ENCODE data around the gene OR51B4. TPM values are rescaled to one million over a fixed set of nuclear protein-coding genes. Genes with fewer than 3 reads are reported as not detected.

The OR51B4 gene
- total RNA-seq, 4 donors from 2014 or later, result not detected

GRCh38 chr11:5339771-5340322, 38.1 kb upstream of the OR51B4 start:
- no peak for TF ChIP-seq CTCF (IDR thresholded peaks at IDR 0.05; ENCODE audit: low read depth)

GRCh38 chr11:5336331-5336730, 34.6 kb upstream of the OR51B4 start:
- no peak for TF ChIP-seq CTCF (IDR thresholded peaks at IDR 0.05; ENCODE audit: low read depth)

- no peak for TF ChIP-seq CTCF (IDR thresholded peaks at IDR 0.05; ENCODE audit: low read depth)
Observed at GRCh38 chr11:5335170-5335569, 33.4 kb upstream of the OR51B4 start.

- no peak for TF ChIP-seq CTCF (IDR thresholded peaks at IDR 0.05; ENCODE audit: low read depth)
Observed at GRCh38 chr11:5324197-5324596, 22.5 kb upstream of the OR51B4 start, which contains the start of gene OR51B2. Gene OR51B2 (minus strand): TSS chr11:5324297. CDS start chr11:5324297, 0 bp downstream.

- TF ChIP-seq CTCF (IDR thresholded peaks at IDR 0.05; ENCODE audit: low read depth), result no peak
Observed at GRCh38 chr11:5317292-5317691, 15.5 kb upstream of the OR51B4 start.

GRCh38 chr11:5310423-5310822, 8.7 kb upstream of the OR51B4 start:
- TF ChIP-seq CTCF (IDR thresholded peaks at IDR 0.05; ENCODE audit: low read depth), result no peak

- no peak for TF ChIP-seq CTCF (IDR thresholded peaks at IDR 0.05; ENCODE audit: low read depth)
Observed at GRCh38 chr11:5307256-5308019, 5.7 kb upstream of the OR51B4 start.
